Peyer's patch (tissue), 4 donors: ENCODE measurements around the gene PARVA.

Experiments used
- CTCF ChIP-seq, 6 experiments: fragments of 450-650 bp in 4 of 6; fragments of 200-600 bp in 2 of 6; sonication (generic) in 1 of 6; IDR thresholded peaks; one replicate each; pipeline ENCODE4 v1.5.1; 2017 to 2019; ENCODE audit warnings: antibody characterized with exemption in 6 of 6, mild to moderate bottlenecking in 3 of 6, moderate library complexity in 1 of 6
- POLR2A ChIP-seq, 2 donors: fragments of 450-650 bp; IDR thresholded peaks; one replicate each; pipeline ENCODE4 v1.5.1; 2017; ENCODE audit warnings: antibody characterized with exemption in 2 of 2, mild to moderate bottlenecking in 2 of 2, moderate library complexity in 2 of 2

- TF ChIP-seq CTCF (IDR thresholded peaks at IDR 0.05) (no peak), POLR2A (IDR thresholded peaks at IDR 0.05) (no peak)
Observed at GRCh38 chr11:12433571-12434324, 56.4 kb downstream of the PARVA start.
